Adrenal gland (tissue), 12 donors: Measurements from ENCODE around the gene PTPN14. TPM values are rescaled to one million over a fixed set of nuclear protein-coding genes. Genes with fewer than 3 reads are reported as not detected.

Source experiments
- DNase-seq, 7 donors: peaks; one replicate each; pipeline ENCODE4 v3.0.0-alpha.2; 2019 to 2020
- H3K27ac ChIP-seq, 5 donors: fragments of 200-600 bp; sonication (generic) in 4 of 5; 1 replicate in 3 of 5; 2 replicates in 2 of 5; pipeline versions ENCODE4 v1.5.1 to v1.8.0; 2016 to 2020; ENCODE audit warnings: mild to moderate bottlenecking in 1 of 5
- H3K27me3 ChIP-seq: fragments of 200-600 bp; 2 replicates; pipeline ENCODE4 v1.8.0; 2021
- H3K36me3 ChIP-seq, 2 donors: fragments of 200-600 bp; replicated peaks in 1 of 2; 1 replicate in 1 of 2; 2 replicates in 1 of 2; pipeline versions ENCODE4 v1.5.1 to v1.8.0; 2018 to 2022
- H3K4me1 ChIP-seq, 2 donors: fragments of 200-600 bp; replicated peaks in 1 of 2; 1 replicate in 1 of 2; 2 replicates in 1 of 2; pipeline versions ENCODE4 v1.5.1 to v1.8.0; 2018 to 2021
- H3K4me3 ChIP-seq, 4 donors: fragments of 200-600 bp; sonication (generic) in 3 of 4; one replicate each; pipeline ENCODE4 v1.5.1; 2016 to 2018
- H3K9me3 ChIP-seq, 3 donors: fragments of 200-600 bp; sonication (generic) in 1 of 3; replicated peaks in 1 of 3; 1 replicate in 2 of 3; 2 replicates in 1 of 3; pipeline versions ENCODE4 v1.5.1 to v1.8.0; 2016 to 2021
- POLR2A ChIP-seq, 2 donors: fragments of 450-650 bp; IDR thresholded peaks; one replicate each; pipeline ENCODE4 v1.6.1; 2017; ENCODE audit warnings: antibody characterized with exemption in 2 of 2, mild to moderate bottlenecking in 2 of 2, moderate library complexity in 1 of 2
- WGBS, 4 donors: extraction: QIAGEN DNeasy Blood & Tissue Kit in 2 of 4; methylation state at CpG; one replicate each; pipeline versions ENCODE4 v1.1.5 to v1.1.7; 2013 to 2017; 5-methylcytosine and 5-hydroxymethylcytosine counted together
- intact Hi-C, 2 donors: fragments of 100-400 bp; cut with DNase I; formaldehyde crosslinking; loops; one replicate each; pipeline versions ENCODE4 v1.14.1 to v1.15.0; 2022 to 2023
- polyA plus RNA-seq, 3 donors: library from polyadenylated mRNA; stranded (reverse); fragments of 200-250 nt in 2 of 3; fragments of 350-450 nt in 1 of 3; fragmentation: Illumina TruSeq in 1 of 3; extraction: RNeasy Lipid Tissue Mini Kit (QIAGEN cat#74804) in 1 of 3; gene quantifications; one replicate each; pipeline ENCODE4 v1.2.3, GENCODE V29; 2013 to 2014
- total RNA-seq, 9 donors: library from RNA; depleted of rRNA in 4 of 9; stranded (reverse); fragments of >200 nt in 4 of 9; fragments of 120-200 nt in 1 of 9; fragmentation: NEBNext Ultra II Directional in 1 of 9; extraction: Animal tissue kit (Norgen Biotek cat#: 25700) in 1 of 9; gene quantifications; one replicate each; pipeline versions ENCODE4 v1.1.0 to v1.2.4, GENCODE V29; 2013 to 2023
- TF ChIP-seq, protein P1 (sequence below), 6 experiments: fragments of 450-650 bp in 4 of 6; fragments of 200-600 bp in 2 of 6; sonication (generic) in 1 of 6; IDR thresholded peaks; 1 replicate in 5 of 6; 2 replicates in 1 of 6; pipeline versions ENCODE4 v1.5.1 to v1.8.0; 2016 to 2021; ENCODE audit warnings: antibody characterized with exemption in 6 of 6, mild to moderate bottlenecking in 2 of 6, moderate library complexity in 1 of 6
- donor health status: healthy with polysubstance abuse.
- donor health status: Bipolar disorder and iron deficiency.
- donor health status: DM: yes; HTN: yes; CAD: no.
- donor health status: DM: no; HTN: no; CAD: no.
- donor health status: DM: no; HTN: no; CAD: no.
- donor health status: DM: yes; HTN: yes; CAD: no.

PTPN14 gene
- total and polyA plus RNA-seq, 12 donors: 7.9 to 96.2 (median 32.0) TPM

DNA sequence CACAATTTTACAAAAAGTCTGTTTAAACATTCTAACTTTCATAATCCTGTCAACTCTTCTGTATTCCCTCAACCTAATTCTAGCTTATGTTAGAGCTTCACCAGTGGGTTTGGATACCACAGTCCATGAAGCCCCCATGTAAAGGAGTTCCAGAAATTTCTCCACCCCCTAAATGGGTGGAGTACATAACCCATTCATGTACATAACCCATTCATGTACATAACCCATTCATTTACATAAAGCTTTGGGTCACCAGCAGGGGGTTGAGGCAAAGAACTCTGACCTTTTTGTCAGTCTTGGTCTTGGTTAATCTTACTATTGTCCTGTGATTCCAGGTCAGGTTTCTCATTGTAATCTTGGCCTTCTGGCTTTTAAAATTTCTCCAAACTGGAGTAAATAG is 208.9 kb downstream of the PTPN14 start:
- no peak overlapping the region for H3K27ac ChIP-seq
- H3K27me3 ChIP-seq: no peaks in the 10 kb centered on the region
- H3K4me1 ChIP-seq: no peaks in the 10 kb centered on the region
- H3K9me3 ChIP-seq: no peaks in the 10 kb centered on the region
- intact Hi-C loops: no loop called here
- H3K36me3 ChIP-seq: no peaks in the 10 kb centered on the region
- TF ChIP-seq POLR2A (IDR thresholded peaks at IDR 0.05): no peak
- TF ChIP-seq, protein P1, sequence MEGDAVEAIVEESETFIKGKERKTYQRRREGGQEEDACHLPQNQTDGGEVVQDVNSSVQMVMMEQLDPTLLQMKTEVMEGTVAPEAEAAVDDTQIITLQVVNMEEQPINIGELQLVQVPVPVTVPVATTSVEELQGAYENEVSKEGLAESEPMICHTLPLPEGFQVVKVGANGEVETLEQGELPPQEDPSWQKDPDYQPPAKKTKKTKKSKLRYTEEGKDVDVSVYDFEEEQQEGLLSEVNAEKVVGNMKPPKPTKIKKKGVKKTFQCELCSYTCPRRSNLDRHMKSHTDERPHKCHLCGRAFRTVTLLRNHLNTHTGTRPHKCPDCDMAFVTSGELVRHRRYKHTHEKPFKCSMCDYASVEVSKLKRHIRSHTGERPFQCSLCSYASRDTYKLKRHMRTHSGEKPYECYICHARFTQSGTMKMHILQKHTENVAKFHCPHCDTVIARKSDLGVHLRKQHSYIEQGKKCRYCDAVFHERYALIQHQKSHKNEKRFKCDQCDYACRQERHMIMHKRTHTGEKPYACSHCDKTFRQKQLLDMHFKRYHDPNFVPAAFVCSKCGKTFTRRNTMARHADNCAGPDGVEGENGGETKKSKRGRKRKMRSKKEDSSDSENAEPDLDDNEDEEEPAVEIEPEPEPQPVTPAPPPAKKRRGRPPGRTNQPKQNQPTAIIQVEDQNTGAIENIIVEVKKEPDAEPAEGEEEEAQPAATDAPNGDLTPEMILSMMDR (IDR thresholded peaks at IDR 0.05): no peak
- no peak overlapping the region for H3K4me3 ChIP-seq
- DNase-seq: no peak

DNA sequence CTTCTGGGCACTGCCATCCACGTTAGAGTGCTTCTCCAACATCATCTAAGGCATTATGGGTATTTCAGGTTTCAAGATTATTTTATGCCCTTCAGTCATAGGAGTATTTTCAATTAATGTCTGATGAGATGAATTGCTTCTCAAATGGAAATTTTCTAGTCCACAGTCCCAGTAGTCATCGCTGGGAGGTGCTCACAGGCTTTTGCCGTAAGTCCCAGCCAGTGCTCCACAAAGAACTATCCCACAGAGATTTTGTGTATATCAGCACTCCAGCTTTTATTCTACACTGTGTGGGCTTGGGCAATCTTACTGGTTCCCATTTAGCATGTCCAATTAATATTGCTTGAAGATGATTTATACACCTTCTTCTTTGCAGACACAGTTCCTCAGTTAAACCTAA is 209.5 kb downstream of the PTPN14 start:
- 88 to 91% (median 89%) methylated on average over 3 of the region's 3 CpGs for WGBS, 4 donors
- TF ChIP-seq, protein P1 (IDR thresholded peaks at IDR 0.05): no peak
- no peak for TF ChIP-seq POLR2A (IDR thresholded peaks at IDR 0.05)
- no peak overlapping the region for H3K4me3 ChIP-seq
- no peaks in the 10 kb centered on the region for H3K36me3 ChIP-seq
- H3K27ac ChIP-seq: no peak overlapping the region
- H3K9me3 ChIP-seq: no peaks in the 10 kb centered on the region
- no peaks in the 10 kb centered on the region for H3K4me1 ChIP-seq
- intact Hi-C loops: no loop called here
- H3K27me3 ChIP-seq: no peaks in the 10 kb centered on the region
- DNase-seq: no peak

DNA sequence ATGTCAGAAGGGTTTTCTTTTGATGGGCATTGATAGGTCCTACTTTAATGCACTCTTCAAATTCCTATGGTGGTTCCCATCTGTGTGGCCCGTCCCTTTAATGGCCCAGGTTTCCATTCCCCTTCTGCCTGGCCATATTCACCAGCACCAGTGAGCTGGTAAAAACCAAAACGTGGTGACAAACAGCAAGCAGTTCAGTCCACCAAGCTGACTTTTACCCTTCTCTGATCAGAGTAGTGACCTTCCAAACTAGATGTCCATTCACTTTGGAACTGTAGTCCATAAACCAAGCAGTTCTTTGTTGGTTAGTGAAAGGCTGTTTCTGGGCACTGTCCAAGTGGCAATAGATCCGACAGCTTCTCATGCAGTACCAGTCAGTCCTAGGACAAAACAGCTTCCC is 209.9 kb downstream of the PTPN14 start:
- Histone ChIP-seq H3K4me3 (no peak overlapping the region), H3K36me3 (no peaks in the 10 kb centered on the region), H3K27ac (no peak overlapping the region), H3K4me1 (no peaks in the 10 kb centered on the region), H3K9me3 (no peaks in the 10 kb centered on the region), H3K27me3 (no peaks in the 10 kb centered on the region)
- intact Hi-C loops: no loop called here
- TF ChIP-seq, protein P1 (IDR thresholded peaks at IDR 0.05): no peak
- no peak for TF ChIP-seq POLR2A (IDR thresholded peaks at IDR 0.05)
- WGBS, 4 donors: 88 to 100% (median 93%) methylated on average over 3 of the region's 3 CpGs
- DNase-seq: no peak

DNA sequence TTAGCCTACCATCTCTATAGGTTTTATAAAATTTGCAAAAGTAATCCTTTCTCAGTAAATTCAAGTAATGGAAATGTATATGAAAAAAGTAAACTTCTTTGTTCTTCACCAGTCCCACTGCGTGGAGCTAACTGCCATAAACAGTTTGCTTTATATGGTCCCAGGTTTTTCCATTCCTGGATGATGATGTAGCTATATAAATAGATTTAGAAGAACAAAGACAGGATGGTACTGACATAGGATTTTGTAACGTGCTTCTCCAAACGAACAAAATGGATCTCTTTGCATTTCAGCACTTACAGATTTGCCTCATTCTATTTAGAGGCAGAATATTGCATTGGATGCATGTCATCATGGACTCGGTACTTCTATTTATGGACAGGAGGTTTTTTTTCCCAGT is 213.2 kb downstream of the PTPN14 start:
- Histone ChIP-seq H3K4me3 (no peak overlapping the region), H3K27ac (no peak overlapping the region), H3K9me3 (no peaks in the 10 kb centered on the region), H3K4me1 (no peaks in the 10 kb centered on the region), H3K27me3 (no peaks in the 10 kb centered on the region), H3K36me3 (no peaks in the 10 kb centered on the region)
- TF ChIP-seq, protein P1 (IDR thresholded peaks at IDR 0.05): no peak
- no peak for TF ChIP-seq POLR2A (IDR thresholded peaks at IDR 0.05)
- DNase-seq: no peak
- intact Hi-C loops: loop anchor here in 1 of 2 donors (10.0 kb wide), 1 partner anchor 1187 kb away; no protein-coding TSS in a partner anchor
- 81 to 88% (median 83%) methylated on average over 4 of the region's 4 CpGs for WGBS, 4 donors
